Epidermal melanocyte (primary cell): ENCODE results near the gene RPL4.

ENCODE experiments used
- DNase-seq: peaks from one replicate; pipeline ENCODE4 v3.0.0; 2011; ENCODE audit warnings: low spot score; ENCODE audit not compliant: insufficient read length

RPL4 gene

GRCh38 chr15:66459818-66460615 lies 44.6 kb downstream of the RPL4 start:
- no peak for DNase-seq

DNA sequence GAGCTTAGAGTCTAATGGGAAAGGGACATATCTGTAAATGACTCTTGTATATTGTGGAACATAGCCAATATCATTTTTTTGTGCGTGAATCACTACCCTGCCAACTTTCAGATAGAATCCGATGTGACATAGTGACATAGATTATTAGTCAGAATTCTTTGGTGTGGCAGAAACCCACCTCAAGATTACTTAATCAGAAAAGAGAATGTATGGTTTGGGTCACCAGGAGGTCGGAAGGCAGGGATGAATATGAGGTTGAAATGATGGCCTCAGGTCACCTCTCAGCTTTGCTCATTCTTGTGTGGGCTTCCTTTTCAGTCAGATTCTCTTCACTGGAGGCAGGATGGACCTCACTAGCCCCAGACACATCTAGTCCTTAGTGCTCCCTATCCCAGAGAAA lies 48.4 kb downstream of the RPL4 start:
- DNase-seq, result no peak

DNA sequence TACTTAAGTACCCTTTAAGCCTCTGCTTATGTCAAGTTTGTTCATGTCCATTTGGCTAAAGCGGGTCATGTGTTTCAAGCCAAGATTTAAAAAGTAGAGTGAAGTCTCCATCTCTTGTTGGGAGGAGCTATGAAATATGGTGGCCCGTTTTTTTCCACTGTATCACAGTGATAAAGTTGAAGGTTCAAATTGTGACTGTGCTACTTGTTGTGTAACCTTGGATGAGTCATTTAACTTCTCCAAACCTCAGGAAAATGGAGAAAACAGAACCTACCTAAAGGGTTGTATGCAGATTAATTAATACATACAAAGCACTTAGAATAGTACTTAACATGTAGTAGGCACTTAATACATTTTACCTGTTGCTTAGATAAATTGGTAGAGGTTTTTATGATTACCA lies 50.5 kb downstream of the RPL4 start:
- DNase-seq, result no peak

- no peak for DNase-seq
Measured at GRCh38 chr15:66452971-66453580, 51.6 kb downstream of the RPL4 start.

- DNase-seq, result no peak
Measured at GRCh38 chr15:66452420-66452819, 52.2 kb downstream of the RPL4 start.
